HG03097 (cell line): ENCODE measurements around the gene RNF44.

Experiments
- ATAC-seq: cut with Tn5 transposase; IDR thresholded peaks from one replicate; pipeline ENCODE4 v1.9.1; 2021; ENCODE audit not compliant: unreplicated experiment, low FRiP score

Gene RNF44

DNA sequence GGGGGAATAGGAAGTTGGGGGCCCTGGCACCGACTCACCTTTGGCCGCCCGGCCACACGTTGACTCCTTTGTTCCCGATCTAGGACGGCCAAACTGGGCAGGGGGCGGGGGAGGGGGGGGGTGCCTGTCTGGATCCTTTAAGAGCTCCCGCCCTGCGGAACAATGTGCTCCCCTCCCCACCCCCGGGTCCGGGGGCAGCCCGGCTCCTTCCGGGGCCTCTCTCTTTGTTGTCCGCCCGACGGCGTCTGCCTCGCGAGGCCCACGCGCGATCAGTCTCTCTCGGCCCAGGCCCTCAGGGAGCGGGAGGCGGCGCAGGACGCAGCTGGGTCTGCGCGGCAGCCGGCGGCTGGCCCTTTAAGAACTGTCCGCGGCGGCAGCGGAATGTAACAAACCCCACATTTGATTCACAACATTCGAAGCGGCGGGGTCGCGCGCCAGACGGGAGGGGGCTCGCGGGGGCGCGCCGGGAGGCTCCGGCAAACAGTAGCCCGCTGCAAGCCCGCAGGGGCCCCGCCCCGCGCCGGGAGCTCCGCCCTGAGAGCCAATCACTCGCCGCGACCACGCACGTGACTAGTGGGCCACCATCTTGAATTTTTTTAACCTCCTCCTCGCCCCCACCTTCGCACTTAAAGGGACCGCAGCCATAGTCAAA, at the start of gene RNF44:
Gene RNF44 (minus strand): TSS at position 501 of the 652 bp plus-strand sequence. CDS start 4,930 bp downstream, outside the sequence.
- ATAC-seq, result peak; percentile 47

DNA sequence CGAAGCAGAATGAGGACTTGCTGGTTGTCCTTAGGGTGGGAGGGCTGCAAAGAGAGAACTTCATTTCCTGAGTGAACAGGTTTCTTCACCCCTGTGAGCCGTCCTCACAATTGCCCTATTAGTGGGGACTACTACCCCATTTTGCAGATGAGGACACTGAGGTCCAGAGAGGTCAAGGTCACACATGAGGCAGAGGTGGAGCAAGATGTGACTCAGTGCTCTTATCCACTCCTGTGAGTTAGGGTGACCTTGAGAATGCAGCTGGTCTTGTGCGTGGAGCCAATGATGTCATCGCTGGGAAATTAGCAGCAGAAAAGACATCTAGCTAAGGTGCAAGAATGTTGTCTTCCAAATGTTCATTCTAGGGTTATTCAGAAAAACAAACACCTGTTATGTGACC, 45.9 kb upstream of the RNF44 start:
- no peak for ATAC-seq

DNA sequence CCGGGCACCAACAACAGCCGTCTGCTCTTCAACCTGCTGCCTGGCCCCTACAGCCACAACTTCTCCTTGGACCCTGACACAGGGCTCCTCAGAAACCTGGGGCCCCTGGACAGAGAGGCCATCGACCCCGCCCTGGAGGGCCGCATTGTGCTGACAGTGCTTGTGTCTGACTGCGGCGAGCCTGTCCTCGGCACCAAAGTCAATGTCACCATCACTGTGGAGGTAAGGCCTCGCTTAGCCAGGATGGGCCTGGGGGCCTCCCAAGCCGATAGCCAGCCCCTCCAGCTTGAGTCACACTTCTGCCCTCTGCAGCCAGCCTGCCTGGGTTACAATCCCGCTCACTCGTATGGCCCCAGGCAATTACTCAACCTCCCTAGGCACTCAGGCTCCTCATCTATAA, 44.2 kb upstream of the RNF44 start:
- ATAC-seq, result no peak

DNA sequence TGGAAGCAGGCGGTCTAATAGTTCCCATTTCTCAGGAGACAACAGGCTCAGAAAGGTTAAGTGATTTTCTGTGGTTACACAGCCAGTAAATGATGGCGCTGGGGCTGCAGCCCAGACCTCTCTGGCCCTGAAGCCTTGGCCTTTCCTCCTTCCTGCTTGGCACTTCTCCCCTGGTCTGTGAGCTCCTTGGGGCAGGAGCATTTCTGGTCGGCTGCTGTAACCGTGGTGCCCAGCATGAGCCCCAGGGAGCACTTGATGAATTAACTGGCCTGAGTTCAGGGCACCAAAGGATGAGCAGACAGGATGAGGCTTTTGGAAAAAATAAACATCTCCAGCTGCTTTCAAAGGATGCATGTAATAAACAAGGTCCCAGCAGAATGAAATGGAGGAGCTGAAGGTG, 42.1 kb upstream of the RNF44 start:
- ATAC-seq, result no peak

DNA sequence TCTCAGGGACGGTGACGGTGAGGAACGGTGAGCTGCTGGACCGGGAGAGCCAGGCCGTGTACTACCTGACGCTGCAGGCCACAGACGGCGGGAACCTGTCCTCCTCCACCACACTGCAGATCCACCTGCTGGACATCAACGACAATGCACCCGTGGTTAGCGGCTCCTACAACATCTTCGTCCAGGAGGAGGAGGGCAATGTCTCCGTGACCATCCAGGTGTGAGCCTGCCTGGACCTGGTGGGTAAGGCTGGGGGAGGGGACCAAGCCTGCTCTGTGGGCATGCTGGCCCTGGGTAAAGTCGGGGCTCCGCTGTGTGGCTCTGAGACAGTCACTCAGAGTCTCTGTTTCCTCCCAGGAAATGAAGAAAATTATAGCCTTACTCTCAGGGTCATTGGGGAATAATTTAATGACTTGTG, 41.2 kb upstream of the RNF44 start:
- no peak for ATAC-seq

DNA sequence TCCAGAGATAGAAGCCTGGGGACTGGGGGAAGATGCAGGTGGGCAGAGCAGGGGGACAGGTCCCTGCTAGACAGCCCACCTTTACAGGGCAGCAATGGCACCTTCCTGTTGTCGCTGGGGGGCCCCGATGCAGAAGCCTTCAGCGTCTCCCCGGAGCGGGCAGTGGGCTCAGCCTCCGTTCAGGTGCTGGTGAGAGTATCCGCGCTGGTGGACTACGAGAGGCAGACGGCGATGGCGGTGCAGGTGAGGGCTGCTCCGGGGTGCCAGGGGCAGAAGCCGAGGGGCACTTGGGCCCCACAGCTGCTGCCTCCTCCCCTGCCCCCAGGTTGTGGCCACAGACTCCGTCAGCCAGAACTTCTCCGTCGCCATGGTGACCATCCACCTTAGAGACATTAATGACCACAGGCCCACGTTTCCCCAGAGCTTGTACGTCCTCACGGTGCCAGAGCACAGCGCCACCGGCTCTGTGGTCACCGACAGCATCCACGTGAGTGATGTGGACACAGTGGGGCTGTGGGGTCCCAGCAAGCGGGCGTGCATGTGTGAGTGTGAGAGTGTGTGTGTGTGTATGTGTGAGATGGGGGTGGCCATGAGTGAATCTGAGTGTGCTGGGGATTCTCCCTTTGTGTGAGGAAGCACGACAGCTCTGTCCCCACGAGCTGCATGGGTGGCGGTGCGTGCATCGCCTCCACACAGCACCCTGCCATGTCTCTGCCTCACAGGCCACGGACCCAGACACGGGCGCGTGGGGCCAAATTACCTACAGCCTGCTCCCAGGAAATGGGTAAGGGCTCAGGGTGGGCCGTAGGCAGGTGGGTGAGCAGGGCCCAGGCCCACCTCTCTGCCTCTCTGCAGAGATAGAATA, 40.3 kb upstream of the RNF44 start:
- no peak for ATAC-seq

DNA sequence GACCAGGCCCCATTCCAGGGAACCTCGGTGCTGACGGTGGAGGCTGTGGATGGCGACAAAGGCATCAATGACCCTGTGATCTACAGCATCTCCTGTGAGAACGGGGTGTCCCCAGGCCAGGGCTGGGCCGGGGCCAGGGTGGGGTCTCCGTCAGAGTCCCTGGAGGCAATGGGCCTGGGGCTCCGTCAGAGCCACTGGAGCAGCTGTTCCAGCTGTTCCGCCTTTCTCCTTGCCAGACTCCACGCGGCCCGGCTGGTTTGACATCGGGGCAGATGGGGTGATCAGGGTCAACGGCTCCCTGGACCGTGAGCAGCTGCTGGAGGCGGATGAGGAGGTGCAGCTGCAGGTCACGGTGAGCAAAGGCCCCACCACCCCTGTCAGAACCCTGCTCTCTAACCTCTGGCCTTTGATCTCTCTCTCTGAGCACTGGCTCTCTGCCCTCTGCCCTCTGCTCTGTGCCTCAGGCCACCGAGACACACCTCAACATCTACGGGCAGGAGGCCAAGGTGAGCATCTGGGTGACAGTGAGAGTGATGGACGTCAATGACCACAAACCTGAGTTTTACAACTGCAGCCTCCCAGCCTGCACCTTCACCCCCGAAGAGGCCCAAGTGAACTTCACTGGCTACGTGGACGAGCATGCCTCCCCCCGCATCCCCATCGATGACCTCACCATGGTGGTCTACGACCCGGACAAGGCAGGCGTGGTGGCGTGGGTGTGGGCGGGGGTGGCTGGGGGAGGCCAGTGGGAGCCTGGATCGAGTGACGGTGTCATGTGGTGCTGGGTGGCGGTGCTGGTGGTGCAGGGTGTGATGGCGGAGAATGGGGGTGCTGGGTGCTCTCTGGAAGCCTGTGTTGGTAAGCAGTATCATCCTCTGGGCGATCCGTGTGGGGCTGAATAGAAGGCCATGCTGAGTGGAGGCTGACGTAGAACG, 38.6 kb upstream of the RNF44 start:
- ATAC-seq, result no peak

DNA sequence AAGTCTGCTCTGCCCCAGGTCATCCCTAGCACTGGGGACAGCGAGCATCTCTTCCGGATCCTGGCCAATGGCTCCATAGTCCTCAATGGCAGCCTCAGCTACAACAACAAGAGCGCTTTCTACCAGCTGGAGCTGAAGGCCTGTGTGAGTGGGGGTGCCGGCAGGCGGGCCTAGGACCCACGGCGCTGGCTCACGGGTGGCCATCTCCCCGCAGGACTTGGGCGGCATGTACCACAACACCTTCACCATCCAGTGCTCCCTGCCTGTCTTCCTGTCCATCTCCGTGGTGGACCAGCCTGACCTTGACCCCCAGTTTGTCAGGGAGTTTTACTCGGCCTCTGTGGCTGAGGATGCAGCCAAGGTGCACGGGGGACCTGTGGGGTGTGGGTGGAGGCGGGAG, 37.9 kb upstream of the RNF44 start:
- ATAC-seq, result no peak

DNA sequence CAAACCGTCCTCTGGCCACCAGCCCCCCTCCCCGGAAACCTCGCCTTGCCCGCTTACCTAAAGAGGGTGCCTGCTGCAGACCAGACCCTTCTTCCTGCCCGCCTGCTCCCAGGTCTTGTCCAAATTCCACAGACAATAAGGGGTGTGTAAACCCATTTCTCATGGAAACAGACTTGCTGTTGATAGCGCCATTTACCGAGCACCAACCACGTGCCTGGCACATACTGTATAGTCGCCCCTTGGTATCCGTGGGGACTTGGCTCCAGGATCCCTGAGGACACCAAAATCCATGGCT, 37.0 kb upstream of the RNF44 start:
- no peak for ATAC-seq

DNA sequence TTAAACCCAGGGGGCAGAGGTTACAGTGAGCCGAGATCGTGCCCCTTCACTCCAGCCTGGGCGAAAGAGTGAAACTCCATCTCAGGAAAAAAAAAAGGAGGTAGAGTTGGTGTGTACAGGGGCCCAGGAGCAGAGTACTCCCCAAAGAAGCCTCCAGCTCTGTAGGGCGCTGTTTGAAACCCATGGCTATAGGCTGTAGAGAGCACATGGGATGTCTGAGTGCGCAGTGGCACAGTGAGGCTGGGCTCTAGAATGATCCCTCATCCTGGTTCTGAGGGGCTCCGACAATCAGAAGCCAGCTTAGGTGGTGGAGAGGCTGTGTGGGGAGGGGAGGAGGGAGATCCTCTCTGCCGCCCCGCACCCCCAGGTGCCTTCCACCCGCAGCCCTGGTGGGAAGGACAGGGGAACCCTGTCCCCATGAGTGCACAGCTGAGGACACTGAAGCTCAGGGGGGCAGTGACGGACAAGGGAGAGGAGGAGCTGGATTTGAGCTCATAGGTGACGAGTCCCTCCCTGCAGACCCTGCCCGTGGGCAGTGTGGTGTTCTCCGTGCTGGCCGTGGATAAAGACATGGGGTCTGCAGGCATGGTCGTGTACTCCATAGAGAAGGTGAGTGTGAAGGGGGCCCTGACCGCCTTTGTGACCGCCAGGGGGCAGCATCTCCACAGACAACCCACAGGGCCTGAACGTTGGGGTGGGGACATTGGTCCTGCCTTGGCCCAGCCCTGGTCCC, 36.5 kb upstream of the RNF44 start:
- no peak for ATAC-seq

DNA sequence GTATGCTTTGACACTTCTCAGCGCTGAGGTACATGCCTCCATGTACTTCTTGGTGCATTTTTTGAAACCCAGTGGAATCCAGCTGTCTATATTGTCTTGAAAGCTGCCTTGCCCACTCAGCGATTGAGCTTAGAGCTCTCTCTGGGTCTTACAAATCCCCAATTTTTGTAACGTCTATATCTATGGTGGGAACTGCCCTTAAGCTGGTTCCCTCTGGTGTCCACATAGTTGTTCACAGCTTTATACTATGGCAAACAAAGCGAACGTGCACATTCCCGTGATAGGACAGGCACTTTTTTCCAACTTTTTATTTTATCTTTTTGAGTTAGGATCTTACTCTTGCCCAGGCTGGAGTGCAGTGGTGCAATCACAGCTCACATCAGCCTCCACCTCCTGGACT, 32.8 kb upstream of the RNF44 start:
- no peak for ATAC-seq

DNA sequence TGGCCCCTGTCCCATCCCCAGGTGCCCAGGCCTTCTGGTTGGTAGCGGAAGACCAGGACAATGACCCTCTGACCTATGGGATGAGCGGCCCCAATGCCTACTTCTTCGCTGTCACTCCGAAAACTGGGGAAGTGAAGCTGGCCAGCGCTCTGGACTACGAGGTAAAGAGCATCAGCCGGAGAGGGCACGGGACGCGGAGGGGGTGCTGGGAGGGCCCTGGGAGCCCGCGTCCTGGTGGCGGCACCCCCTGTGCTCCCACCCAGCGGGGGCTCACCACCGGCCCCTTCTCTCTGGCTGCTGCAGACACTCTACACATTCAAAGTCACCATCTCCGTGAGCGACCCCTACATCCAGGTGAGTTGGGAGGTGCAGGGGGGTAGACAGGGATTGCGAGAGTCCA, 31.5 kb upstream of the RNF44 start:
- ATAC-seq, result no peak

DNA sequence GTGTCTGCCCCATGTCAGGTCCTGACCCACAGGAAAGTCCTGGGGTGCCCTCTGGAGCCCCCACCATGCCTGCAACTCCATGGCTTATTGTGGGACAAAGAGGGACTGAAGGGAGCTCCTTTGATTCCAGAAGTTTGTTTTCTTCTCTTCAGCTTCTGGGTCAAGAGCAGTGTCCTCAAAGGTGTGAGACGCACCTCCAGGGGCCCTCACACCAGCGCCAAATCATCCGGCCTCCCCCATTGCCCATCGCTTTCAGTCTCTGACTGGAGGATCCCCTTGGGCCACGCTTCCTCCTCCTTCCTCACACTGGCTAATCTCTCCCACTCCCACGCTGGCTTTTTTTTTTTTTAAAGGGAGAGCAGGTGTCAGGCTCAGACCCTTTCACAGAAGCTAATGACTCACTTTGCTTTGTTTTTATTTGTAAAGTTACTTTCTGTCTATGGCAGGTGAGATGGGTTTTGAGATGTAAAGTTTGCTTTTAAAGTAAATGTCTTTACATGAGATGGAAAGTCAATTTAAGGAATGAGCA, 28.6 kb upstream of the RNF44 start:
- no peak for ATAC-seq

DNA sequence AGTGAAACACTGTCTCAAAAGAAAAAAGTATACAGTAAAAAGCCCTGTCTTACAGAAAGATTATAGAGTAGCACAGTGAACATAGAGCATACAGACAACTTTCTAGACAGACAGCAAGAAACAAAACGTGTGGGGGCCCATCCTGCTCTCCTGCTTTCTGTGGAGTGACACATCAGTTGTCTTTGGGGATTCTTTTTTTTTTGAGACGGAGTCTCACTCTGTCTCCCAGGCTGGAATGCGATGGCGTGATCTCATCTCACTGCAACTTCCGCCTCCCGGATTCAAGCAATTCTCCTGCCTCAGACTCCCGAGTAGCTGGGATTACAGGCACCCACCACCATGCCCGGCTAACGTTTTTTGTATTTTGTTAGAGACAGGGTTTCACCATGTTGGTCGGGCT, 26.8 kb upstream of the RNF44 start:
- no peak for ATAC-seq

DNA sequence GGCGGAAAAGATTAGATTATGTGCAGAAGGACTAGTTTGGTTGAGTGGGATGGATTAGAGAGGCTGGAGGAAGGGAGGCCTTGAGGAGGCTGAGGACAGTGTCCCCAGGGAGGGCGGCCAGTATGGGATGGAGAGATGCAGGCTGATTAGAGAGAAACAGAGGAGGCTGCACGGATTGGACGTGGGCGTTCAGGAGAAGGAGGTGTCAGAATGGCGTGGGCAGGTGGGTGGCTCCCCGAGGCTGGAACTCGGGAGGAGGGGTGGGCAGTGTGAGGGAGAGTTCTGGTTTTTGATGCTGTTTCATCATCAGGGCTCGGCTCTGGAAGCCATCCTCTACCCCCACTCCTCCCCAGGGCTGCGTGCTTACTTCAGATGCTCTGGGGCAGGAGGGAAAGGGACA, 25.0 kb upstream of the RNF44 start:
- no peak for ATAC-seq

DNA sequence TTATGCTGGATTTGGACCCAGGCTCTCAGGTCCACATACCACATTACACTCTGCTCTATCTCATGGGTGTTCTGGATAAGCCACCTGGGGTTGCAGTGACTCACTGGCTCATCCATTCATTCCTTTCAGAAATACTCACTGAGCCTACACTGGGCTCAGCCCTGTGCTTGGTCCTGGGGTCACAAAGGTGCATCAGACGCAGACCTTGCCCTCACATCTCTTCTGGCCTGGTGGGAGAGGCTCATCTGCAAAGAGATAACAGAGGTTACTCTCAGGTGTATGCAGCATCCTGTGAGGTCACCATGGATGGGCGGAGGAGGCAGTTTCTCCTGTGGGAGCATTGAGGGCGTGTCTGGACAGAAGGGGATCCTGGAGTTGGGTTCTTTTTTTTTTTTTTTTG, 24.1 kb upstream of the RNF44 start:
- ATAC-seq, result no peak

DNA sequence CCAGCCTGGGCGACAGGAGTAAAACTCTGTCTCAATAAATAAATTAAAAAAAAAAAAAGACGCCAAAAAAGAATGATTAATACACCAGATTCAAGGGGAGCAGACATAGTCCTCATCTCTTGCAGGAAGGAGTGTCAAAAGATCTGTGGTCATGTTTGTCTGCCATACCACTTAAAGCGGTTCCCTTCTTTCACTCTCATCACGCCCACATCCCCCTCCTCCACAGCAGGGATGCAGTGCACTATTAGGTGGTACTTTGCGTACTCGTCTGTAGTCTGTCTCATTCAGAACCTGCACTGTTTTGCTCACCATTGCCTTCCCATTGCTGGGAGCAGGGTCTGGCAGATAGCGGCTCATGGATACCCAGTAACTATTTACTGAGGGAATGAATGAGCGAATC, 23.2 kb upstream of the RNF44 start:
- no peak for ATAC-seq

DNA sequence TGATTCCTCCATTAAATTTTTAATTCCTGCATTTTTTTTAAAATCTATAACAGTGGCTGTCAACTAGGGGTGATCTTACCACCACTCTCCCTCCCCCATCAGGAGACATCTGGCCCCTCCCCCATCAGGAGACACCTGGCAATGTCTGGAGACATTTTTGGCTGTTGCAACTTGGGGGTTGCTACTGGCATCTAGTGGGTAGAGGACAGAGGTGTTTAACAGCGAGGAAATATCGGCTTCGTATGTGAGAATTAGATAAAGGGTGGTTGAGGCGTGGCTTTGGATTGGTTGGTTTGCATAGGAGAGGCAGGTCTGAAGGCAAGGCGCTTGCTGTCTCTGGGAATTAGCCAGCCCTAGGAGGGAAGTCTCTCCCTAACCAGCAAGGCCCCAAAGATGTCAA, 22.5 kb upstream of the RNF44 start:
- no peak for ATAC-seq

DNA sequence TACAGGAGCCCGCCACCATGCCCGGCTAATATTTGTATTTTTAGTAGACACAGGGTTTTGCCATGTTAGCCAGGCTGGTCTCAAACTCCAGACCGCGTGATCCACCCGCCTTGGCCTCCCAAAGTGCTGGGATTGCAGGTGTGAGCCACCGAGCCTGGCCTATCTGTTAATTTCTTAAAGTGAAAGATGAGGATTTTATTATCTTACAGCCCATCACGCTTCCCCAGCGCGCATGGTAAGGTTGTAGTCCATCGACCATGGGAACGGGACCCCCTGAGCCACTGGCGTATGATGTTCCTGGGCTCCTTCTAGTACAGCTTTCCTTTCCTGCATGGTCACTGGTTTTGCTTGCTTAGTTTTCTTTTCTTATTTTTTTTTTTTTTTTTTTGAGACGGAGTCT, 20.6 kb upstream of the RNF44 start:
- no peak for ATAC-seq

DNA sequence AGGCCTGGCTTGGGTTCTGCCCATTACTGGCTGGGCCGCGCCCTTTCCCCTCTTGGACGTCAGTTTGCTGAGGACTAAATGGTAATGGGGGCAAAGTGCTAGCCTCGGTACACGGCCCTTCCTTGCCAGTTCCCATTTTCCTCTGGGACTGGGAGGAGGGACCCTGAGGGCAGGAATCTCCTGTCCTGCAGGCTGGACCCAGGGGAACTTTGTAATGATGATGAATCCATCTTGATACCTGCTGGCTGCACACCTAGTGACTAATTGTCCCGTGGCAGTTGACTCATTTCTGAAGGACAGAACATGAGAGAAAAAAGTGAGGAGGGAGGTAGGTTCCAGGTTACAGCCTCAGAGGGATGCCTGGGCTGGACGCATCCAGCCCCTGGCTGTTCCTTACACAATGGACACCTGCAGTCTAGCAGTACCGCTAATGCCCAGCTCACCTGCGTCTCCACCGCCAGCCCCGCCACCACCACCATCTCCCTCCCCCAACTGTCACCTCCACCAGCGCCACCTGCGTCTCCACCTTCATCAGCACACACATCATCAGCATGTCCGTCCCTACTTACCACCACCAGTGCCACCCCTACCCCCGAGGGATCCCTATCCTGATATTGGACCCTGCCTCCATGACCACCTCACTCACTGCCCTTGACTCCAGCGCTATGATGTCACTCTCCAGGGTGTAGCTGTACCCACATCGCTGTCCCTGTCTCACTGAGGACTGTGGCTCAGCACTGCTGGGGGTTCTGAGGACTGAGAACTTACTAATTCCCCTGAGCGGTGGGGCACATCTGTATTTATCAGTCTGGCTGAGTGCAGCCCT, 16.3 kb upstream of the RNF44 start:
- ATAC-seq, result no peak
